K562 (cell line): ENCODE results near the gene WDR1. TPM values are rescaled to one million over a fixed set of nuclear protein-coding genes. Genes with fewer than 3 reads are reported as not detected.

Experiments
- ATAC-seq: fragments of 200-7000 bp; cut with Tn5 transposase; 3 replicates; pipeline ENCODE4 v1.9.1; 2020; ENCODE audit warnings: moderate library complexity
- Bru-seq: library from RNA; stranded (reverse); fragments of 400-500 nt; gene quantifications from one replicate; lab custom pipeline; 2021; lab: Mats Ljungman, UMichigan
- BruChase-seq, 2 experiments: library from RNA; stranded (reverse); fragments of 400-500 nt; gene quantifications; one replicate each; lab custom pipeline; 2021; lab: Mats Ljungman, UMichigan
- BruUV-seq: library from RNA; stranded (reverse); fragments of 400-500 nt; replicated peaks from 2 replicates; lab custom pipeline; 2021; lab: Mats Ljungman, UMichigan
- CTCF ChIA-PET: fragments of 300-600 bp; formaldehyde crosslinking; extraction: SDS; loops from one replicate; lab custom pipeline; 2021; ENCODE audit warnings: low intra/inter-chr PET ratio; lab: Yijun Ruan, JAX
- POLR2A ChIA-PET: fragments of 300-600, 350-650 bp; sonication (Branson Sonifier 250); formaldehyde crosslinking; extraction: SDS; loops from one replicate; lab custom pipeline; 2021; ENCODE audit warnings: antibody characterized with exemption, inconsistent platforms; lab: Yijun Ruan, JAX
- DNase-seq, 4 experiments: peaks; one replicate each; pipeline versions ENCODE4 v3.0.0 to v3.0.0-alpha.2; 2011 to 2018; ENCODE audit warnings: low spot score in 3 of 4, mixed read lengths in 3 of 4; ENCODE audit errors: extremely low read depth in 1 of 4
- FAIRE-seq: peaks from 2 replicates; lab custom pipeline; 2011; peaks lifted over from hg19 to GRCh38; lab: Jason Lieb, UNC
- H2AFZ ChIP-seq: 2 replicates; pipeline ENCODE4 v1.6.0; 2011; ENCODE audit warnings: low read depth, low read length, control low read depth, inconsistent platforms
- H3K27ac ChIP-seq: fragments of 200-600 bp; 3 replicates; pipeline ENCODE4 v1.8.0; 2011; ENCODE audit warnings: low read depth, mild to moderate bottlenecking, control low read depth, inconsistent platforms, low read length, moderate library complexity, mixed read lengths; ENCODE audit errors: extremely low read depth
- H3K27me3 ChIP-seq, 2 experiments: fragments of 300-600 bp in 1 of 2; 2 replicates in 1 of 2; 3 replicates in 1 of 2; pipeline versions ENCODE4 v1.6.0 to v1.8.0; 2011; ENCODE audit warnings: inconsistent platforms in 2 of 2, low read length in 2 of 2, mild to moderate bottlenecking in 1 of 2, mixed read lengths in 1 of 2, moderate library complexity in 1 of 2; ENCODE audit not compliant: control insufficient read depth in 2 of 2, insufficient read depth in 2 of 2
- H3K36me3 ChIP-seq: fragments of 300-600 bp; 3 replicates; pipeline ENCODE4 v1.8.0; 2011; ENCODE audit warnings: mild to moderate bottlenecking, low read length, inconsistent platforms; ENCODE audit not compliant: control insufficient read depth, insufficient read depth
- H3K4me1 ChIP-seq, 2 experiments: fragments of 200-600 bp in 1 of 2; replicated peaks in 1 of 2; 2 replicates in 1 of 2; 3 replicates in 1 of 2; pipeline versions ENCODE4 v1.5.1 to v1.8.0; 2011; ENCODE audit warnings: inconsistent platforms in 2 of 2, low read length in 2 of 2, mild to moderate bottlenecking in 1 of 2, mixed read lengths in 1 of 2, moderate library complexity in 1 of 2; ENCODE audit not compliant: control insufficient read depth in 2 of 2, insufficient read depth in 2 of 2
- H3K4me2 ChIP-seq: 2 replicates; pipeline ENCODE4 v1.6.1; 2011; ENCODE audit warnings: low read length, control low read depth, inconsistent platforms, mixed read lengths; ENCODE audit not compliant: insufficient read depth
- H3K4me3 ChIP-seq: fragments of 200-600 bp; sonication (generic), shearing (Covaris generic); 2 replicates; pipeline ENCODE4 v1.5.1; 2016; ENCODE audit warnings: control low read depth, inconsistent platforms
- H3K79me2 ChIP-seq: fragments of 200-600 bp; 3 replicates; pipeline ENCODE4 v1.8.0; 2011; ENCODE audit warnings: low read length, inconsistent platforms; ENCODE audit not compliant: control insufficient read depth, insufficient read depth
- H3K9ac ChIP-seq, 2 experiments: 2 replicates each; pipeline versions ENCODE4 v1.6.0 to v1.6.1; 2011; ENCODE audit warnings: low read depth in 2 of 2, low read length in 2 of 2, control low read depth in 1 of 2, inconsistent platforms in 1 of 2, mild to moderate bottlenecking in 1 of 2, mixed read lengths in 1 of 2; ENCODE audit not compliant: insufficient read depth in 1 of 2
- H3K9me1 ChIP-seq: one replicate; pipeline ENCODE4 v1.6.0; 2011; ENCODE audit warnings: inconsistent platforms, mild to moderate bottlenecking, low read length, moderate library complexity; ENCODE audit not compliant: control insufficient read depth, insufficient read depth
- H3K9me3 ChIP-seq: replicated peaks from 2 replicates; pipeline ENCODE4 v1.5.1; 2011; ENCODE audit warnings: low read depth, low read length, inconsistent platforms; ENCODE audit not compliant: control insufficient read depth, insufficient read depth
- H4K20me1 ChIP-seq: replicated peaks from 2 replicates; pipeline ENCODE4 v1.6.1; 2011; ENCODE audit warnings: low read length, inconsistent platforms, mixed read lengths; ENCODE audit not compliant: control insufficient read depth, insufficient read depth
- EGR1 ChIP-seq: fragments of 450-650 bp; conservative IDR thresholded peaks from 2 replicates; pipeline ENCODE4 v1.6.1; 2017; ENCODE audit warnings: mild to moderate bottlenecking
- POLR2B ChIP-seq: fragments of 450-650 bp; IDR thresholded peaks from 2 replicates; pipeline ENCODE4 v1.6.1; 2018; ENCODE audit warnings: low read depth; ENCODE audit not compliant: partially characterized antibody
- ZNF589 ChIP-seq: fragments of 200-800 bp; sonication (Bioruptor generic); IDR thresholded peaks from 2 replicates; pipeline ENCODE4 v1.6.1; 2016; ENCODE audit warnings: low read depth, missing genetic modification characterization, missing compliant biosample characterization
- ZNF740 ChIP-seq, 3 experiments: fragments of 200-800 bp in 1 of 3; sonication (Bioruptor generic) in 1 of 3; sonication (generic) in 1 of 3; formaldehyde crosslinking in 1 of 3; IDR thresholded peaks; 2 replicates each; pipeline versions ENCODE4 v1.6.1 to v1.8.0; 2016 to 2022; ENCODE audit warnings: mild to moderate bottlenecking in 2 of 3, missing compliant biosample characterization in 2 of 3, missing genetic modification characterization in 2 of 3, missing genetic modification reagents in 1 of 3
- WGBS: fragments of 100-300 bp; shearing (Covaris generic); methylation state at CpG from one replicate; pipeline ENCODE4 v1.1.6; 2016; ENCODE audit warnings: low coverage, mixed read lengths; ENCODE audit not compliant: insufficient coverage; ENCODE audit errors: missing lambda C conversion rate; 5-methylcytosine and 5-hydroxymethylcytosine counted together
- in situ Hi-C: fragments of 300-500 bp; cut with MboI; formaldehyde crosslinking; loops from 4 replicates; pipeline ENCODE4 v1.15.0; 2018; ENCODE audit warnings: inconsistent platforms, mixed read lengths
- intact Hi-C: fragments of 100-400 bp; cut with micrococcal nuclease; formaldehyde crosslinking; loops from 2 replicates; pipeline ENCODE4 v1.14.2; 2022
- long read RNA-seq, 3 experiments: library from polyadenylated mRNA in 2 of 3; library from RNA in 1 of 3; unstranded in 2 of 3; stranded (forward) in 1 of 3; transcript quantifications; one replicate each; pipeline ENCODE4 v2.0.0, GENCODE V29; 2019 to 2022
- polyA minus RNA-seq, 3 experiments: library from RNA; depleted of rRNA, polyadenylated mRNA; stranded (reverse); fragments of >200 nt; gene quantifications; 2 replicates each; pipeline ENCODE4 v1.2.3, GENCODE V29; 2011
- polyA plus RNA-seq, 8 experiments: library from polyadenylated mRNA; depleted of rRNA in 4 of 8; stranded (reverse) in 5 of 8; unstranded in 3 of 8; fragments of >200 nt; fragmentation: Nextera tagmentation in 2 of 8; fragmentation: Illumina TruSeq in 1 of 8; extraction: Ambion mirVana in 2 of 8; extraction: Trizol in 1 of 8; gene quantifications; 2 replicates each; pipeline versions ENCODE4 v1.2.1 to v1.2.3, GENCODE V29; 2011 to 2014; ENCODE audit warnings: inconsistent platforms in 1 of 8, missing spikeins in 1 of 8
- total RNA-seq, 7 experiments: library from RNA; depleted of rRNA in 6 of 7; stranded (reverse); fragments of >200 nt in 6 of 7; fragmentation: Illumina TruSeq in 2 of 7; extraction: Trizol in 2 of 7; gene quantifications; 2 replicates each; pipeline versions ENCODE4 v1.2.1 to v1.2.3, GENCODE V29; 2011 to 2021; ENCODE audit warnings: low replicate concordance in 1 of 7

The WDR1 gene, protein sequence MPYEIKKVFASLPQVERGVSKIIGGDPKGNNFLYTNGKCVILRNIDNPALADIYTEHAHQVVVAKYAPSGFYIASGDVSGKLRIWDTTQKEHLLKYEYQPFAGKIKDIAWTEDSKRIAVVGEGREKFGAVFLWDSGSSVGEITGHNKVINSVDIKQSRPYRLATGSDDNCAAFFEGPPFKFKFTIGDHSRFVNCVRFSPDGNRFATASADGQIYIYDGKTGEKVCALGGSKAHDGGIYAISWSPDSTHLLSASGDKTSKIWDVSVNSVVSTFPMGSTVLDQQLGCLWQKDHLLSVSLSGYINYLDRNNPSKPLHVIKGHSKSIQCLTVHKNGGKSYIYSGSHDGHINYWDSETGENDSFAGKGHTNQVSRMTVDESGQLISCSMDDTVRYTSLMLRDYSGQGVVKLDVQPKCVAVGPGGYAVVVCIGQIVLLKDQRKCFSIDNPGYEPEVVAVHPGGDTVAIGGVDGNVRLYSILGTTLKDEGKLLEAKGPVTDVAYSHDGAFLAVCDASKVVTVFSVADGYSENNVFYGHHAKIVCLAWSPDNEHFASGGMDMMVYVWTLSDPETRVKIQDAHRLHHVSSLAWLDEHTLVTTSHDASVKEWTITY
- total RNA-seq (2011; cell fraction: chromatin; rRNA removed; ENCODE audit: low replicate concordance) = 72.4 and 125 TPM in 2 replicates
- 75.3 and 90.2 TPM in 2 replicates for total RNA-seq (2011; cell fraction: nucleolus; rRNA removed)
- 64.2 and 70.3 TPM in 2 replicates for total RNA-seq (2011; cell fraction: nucleoplasm; rRNA removed)
- total RNA-seq (2014; rRNA removed) = 151 and 154 TPM in 2 replicates
- 111 and 112 TPM in 2 replicates for total RNA-seq (2014; rRNA removed; fragmentation: Illumina TruSeq; extraction: Trizol)
- 120 and 124 TPM in 2 replicates for total RNA-seq (2015; rRNA removed; fragmentation: Illumina TruSeq; extraction: Trizol)
- total RNA-seq (2021) = 186 and 213 TPM in 2 replicates
- 140 and 186 TPM in 2 replicates for polyA plus RNA-seq (2011; rRNA removed)
- 176 and 298 TPM in 2 replicates for polyA plus RNA-seq (2011; cell fraction: cytosol; rRNA removed)
- polyA plus RNA-seq (2011; cell fraction: nucleus; rRNA removed) = 133 and 190 TPM in 2 replicates
- 144 and 177 TPM in 2 replicates for polyA plus RNA-seq (2012)
- 139 and 149 TPM in 2 replicates for polyA plus RNA-seq (2014; fragmentation: Illumina TruSeq; extraction: Trizol)
- polyA plus RNA-seq (2014; fragmentation: Nextera tagmentation; extraction: Ambion mirVana) = 10 to 100 TPM; 16.1 to 23.0 TPM
- 120 and 125 TPM in 2 replicates for polyA plus RNA-seq (2014; rRNA removed)
- polyA minus RNA-seq (2011; rRNA and poly(A)+ RNA removed) = 188 and 256 TPM in 2 replicates
- 111 and 132 TPM in 2 replicates for polyA minus RNA-seq (2011; cell fraction: cytosol; rRNA and poly(A)+ RNA removed)
- polyA minus RNA-seq (2011; cell fraction: nucleus; rRNA and poly(A)+ RNA removed) = 53.7 and 56.2 TPM in 2 replicates
- Bru-seq, nascent RNA = percentile 96 among the genes with signal in this experiment
- BruChase-seq, experiment 1, labeled RNA remaining after a 2-hour chase = percentile 94 among the genes with signal in this experiment
- percentile 94 among the genes with signal in this experiment for BruChase-seq, experiment 2, labeled RNA remaining after a 6-hour chase
- long read RNA-seq, experiment 1, transcript WDR1-202 (12 exons, 2,722 nt) = minor isoform, 12 of 706 reads
- long read RNA-seq, experiment 1, transcript WDR1-203 (15 exons, 3,142 nt) = major isoform, 506 of 706 reads
- long read RNA-seq, experiment 1, partial matches to known transcripts = 117 of 706 reads
- long read RNA-seq, experiment 1, other reads (novel, unspliced or antisense) = 70 of 706 reads
- long read RNA-seq, experiment 2, transcript WDR1-203 (15 exons, 3,142 nt) = major isoform, 77 of 172 reads
- long read RNA-seq, experiment 2, transcript WDR1-202 (12 exons, 2,722 nt) = minor isoform, 6 of 172 reads
- long read RNA-seq, experiment 2, transcript WDR1-204 (15 exons, 3,054 nt) = minor isoform, 6 of 172 reads
- long read RNA-seq, experiment 2, partial matches to known transcripts = 39 of 172 reads
- long read RNA-seq, experiment 2, other reads (novel, unspliced or antisense) = 43 of 172 reads
- long read RNA-seq, experiment 3, transcript WDR1-203 (15 exons, 3,142 nt) = major isoform, 77 of 110 reads
- long read RNA-seq, experiment 3, transcript WDR1-202 (12 exons, 2,722 nt) = minor isoform, 8 of 110 reads
- long read RNA-seq, experiment 3, partial matches to known transcripts = 15 of 110 reads
- long read RNA-seq, experiment 3, other reads (novel, unspliced or antisense) = 10 of 110 reads

- POLR2A ChIA-PET = interaction anchor here (0.5 to 7.3 kb wide), 61 partner anchors 9 to 553 kb away, joined by 3 to 216 read pairs (median 5); partner anchors contain the start of gene ZNF518B
- H3K36me3 ChIP-seq = peaks cover 41% of the 10 kb centered on the region
- H3K4me1 ChIP-seq = peaks cover 19 to 24% of the 10 kb centered on the region in 2 experiments
- FAIRE-seq (peak; percentile 84), ATAC-seq (peak; percentile 95), DNase-seq (peak; percentile 91 to 98 (median 92))
- no peaks in the 10 kb centered on the region for H3K9me1 ChIP-seq
- BruUV-seq = no TSS peak
- peak within 1 kb of the TSS; percentile 94 for H3K4me2 ChIP-seq
- no peaks in the 10 kb centered on the region for H3K27me3 ChIP-seq
- H3K9ac ChIP-seq = peak within 1 kb of the TSS; percentile 95 to 98
- H3K4me3 ChIP-seq = peak within 1 kb of the TSS; percentile 72
- H3K9me3 ChIP-seq = no peaks in the 10 kb centered on the region
- 0% methylated on average over 27 of the region's 97 CpGs for WGBS
- peaks cover 23% of the 10 kb centered on the region for H4K20me1 ChIP-seq
- H2AFZ ChIP-seq = peak within 1 kb of the TSS; percentile 42; the same call in 1 of the 2 replicates
- H3K79me2 ChIP-seq = peaks cover 56% of the 10 kb centered on the region
- CTCF ChIA-PET = interaction anchor here (1.1 kb wide), 1 partner anchor 41 kb away, joined by 3 read pairs; no protein-coding TSS in a partner anchor
- peak within 1 kb of the TSS; percentile 89 for H3K27ac ChIP-seq
- in situ Hi-C loops (no loop called here), intact Hi-C loops (loop anchor here (2.0 kb wide), 1 partner anchor 64 kb away; no protein-coding TSS in a partner anchor)
- TF ChIP-seq ZNF740 (CRISPR knock-in tag; IDR thresholded peaks at IDR 0.05) (no peak; the same call in 1 of the 2 replicates), ZNF740 (tag; IDR thresholded peaks at IDR 0.05) (peak in 1 of 2 experiments; percentile 19; a peak in 1 of 4 replicates), ZNF589 (0 out of 2 replicates have a peak, but pooled peaks have one; percentile 38), POLR2B (peak; percentile 99), EGR1 (peak; percentile 67)
These were observed at the start of gene WDR1 for GRCh38 chr4:10116569-10117358. TSS of gene WDR1 (minus strand) at chr4:10116799. CDS start at chr4:10116666, 133 bp downstream.
